Measurements from ENCODE around the gene EXOC3L4.

Gene EXOC3L4

DNA sequence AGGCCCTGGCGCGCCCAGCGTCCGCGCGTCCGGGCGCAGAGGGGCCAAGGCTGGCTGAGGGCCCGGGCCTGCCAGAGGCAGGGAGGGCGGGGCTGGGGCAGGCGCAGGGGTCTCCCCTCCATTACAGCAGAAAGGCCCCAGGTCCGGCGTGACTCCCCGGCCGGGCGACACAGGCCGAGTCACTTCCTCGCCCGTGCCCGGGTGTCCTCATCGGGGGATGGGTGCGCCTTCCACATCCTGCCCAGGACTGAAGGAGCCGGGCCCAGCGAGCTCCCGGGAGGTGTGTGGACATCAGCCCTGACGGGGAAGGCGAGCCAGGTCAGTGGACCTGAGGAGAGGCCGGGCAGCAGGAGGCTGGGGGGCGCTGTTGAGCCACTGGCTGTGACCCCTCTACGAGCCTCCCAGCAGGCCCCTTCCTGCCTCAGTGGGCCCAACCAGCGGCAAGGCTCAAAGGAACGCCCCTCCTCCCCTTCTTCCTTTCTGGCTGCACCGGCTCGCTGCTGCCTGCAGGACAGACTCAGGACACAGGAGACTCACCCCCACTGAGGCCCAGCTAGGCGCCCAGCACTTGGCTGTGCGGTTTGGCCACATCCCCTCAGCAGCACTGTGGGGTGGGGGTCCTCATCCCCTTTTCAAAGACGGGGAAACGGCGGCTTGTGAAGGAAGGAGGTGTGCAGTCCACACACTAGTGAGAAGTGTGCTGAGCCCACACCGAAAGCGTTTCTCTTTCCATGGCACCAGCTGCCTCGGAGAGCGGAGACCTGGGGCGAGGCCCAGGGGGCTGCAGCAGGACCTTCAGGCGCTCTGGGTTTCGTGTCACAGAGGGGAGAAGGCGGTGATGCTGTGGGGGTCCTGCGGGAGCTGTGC is 29.3 kb downstream of the EXOC3L4 start:
- peaks cover 52% of the 10 kb centered on the region for H3K4me1 ChIP-seq
- peak overlapping the region; percentile 83 for H3K4me3 ChIP-seq (ENCODE audit: low read depth, low read length)
- peak overlapping the region; percentile 73 for H2AFZ ChIP-seq
- TF ChIP-seq, protein P1, sequence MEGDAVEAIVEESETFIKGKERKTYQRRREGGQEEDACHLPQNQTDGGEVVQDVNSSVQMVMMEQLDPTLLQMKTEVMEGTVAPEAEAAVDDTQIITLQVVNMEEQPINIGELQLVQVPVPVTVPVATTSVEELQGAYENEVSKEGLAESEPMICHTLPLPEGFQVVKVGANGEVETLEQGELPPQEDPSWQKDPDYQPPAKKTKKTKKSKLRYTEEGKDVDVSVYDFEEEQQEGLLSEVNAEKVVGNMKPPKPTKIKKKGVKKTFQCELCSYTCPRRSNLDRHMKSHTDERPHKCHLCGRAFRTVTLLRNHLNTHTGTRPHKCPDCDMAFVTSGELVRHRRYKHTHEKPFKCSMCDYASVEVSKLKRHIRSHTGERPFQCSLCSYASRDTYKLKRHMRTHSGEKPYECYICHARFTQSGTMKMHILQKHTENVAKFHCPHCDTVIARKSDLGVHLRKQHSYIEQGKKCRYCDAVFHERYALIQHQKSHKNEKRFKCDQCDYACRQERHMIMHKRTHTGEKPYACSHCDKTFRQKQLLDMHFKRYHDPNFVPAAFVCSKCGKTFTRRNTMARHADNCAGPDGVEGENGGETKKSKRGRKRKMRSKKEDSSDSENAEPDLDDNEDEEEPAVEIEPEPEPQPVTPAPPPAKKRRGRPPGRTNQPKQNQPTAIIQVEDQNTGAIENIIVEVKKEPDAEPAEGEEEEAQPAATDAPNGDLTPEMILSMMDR (IDR thresholded peaks at IDR 0.05): peak; percentile 49
- no peaks in the 10 kb centered on the region for H3K9me3 ChIP-seq (ENCODE audit: control insufficient read depth, low read length)
- H3K79me2 ChIP-seq: peaks cover 3% of the 10 kb centered on the region
- H3K9ac ChIP-seq: peak overlapping the region; percentile 92
- H3K4me2 ChIP-seq (ENCODE audit: low read length): peak overlapping the region; percentile 99
- peak overlapping the region; percentile 89 for H3K27ac ChIP-seq
- no peaks in the 10 kb centered on the region for H3K27me3 ChIP-seq (ENCODE audit: control insufficient read depth, insufficient read depth, low read length)
- no peaks in the 10 kb centered on the region for H3K36me3 ChIP-seq (ENCODE audit: control insufficient read depth, insufficient read depth, low read length)

DNA sequence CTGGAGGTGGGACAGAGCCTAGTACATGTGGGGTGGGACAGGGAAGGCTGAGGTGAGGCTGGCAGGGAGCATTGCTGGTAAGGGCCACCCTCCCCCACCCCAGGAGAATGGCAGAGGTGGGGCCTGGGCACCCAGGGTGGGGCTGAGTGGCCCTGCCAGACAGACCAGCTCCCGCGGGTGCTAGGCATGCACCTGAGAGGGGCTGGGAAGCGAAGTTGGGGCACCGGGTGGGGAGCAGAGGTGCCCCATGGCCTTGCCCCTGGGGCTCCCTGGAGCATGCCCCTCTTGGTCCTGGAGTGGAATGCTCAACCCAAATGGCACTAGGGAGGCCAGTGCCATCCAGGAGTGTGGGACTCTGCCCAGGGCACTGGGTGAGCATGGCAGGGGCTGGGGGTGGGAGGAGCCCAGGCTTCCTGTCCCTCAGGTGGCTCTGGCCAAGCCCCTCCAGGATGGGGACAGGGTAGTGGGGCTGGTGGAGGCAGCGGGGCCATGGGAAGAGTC is 30.0 kb downstream of the EXOC3L4 start:
- Histone ChIP-seq H3K27ac (peak overlapping the region; percentile 89), H3K36me3 (ENCODE audit: control insufficient read depth, insufficient read depth, low read length) (no peaks in the 10 kb centered on the region), H3K4me1 (peaks cover 59% of the 10 kb centered on the region), H3K79me2 (peaks cover 3% of the 10 kb centered on the region), H3K4me2 (ENCODE audit: low read length) (peak overlapping the region; percentile 99), H2AFZ (no peak overlapping the region), H3K27me3 (ENCODE audit: control insufficient read depth, insufficient read depth, low read length) (no peaks in the 10 kb centered on the region), H3K4me3 (ENCODE audit: low read depth, low read length) (peak overlapping the region; percentile 83), H3K9ac (peak overlapping the region; percentile 16), H3K9me3 (ENCODE audit: control insufficient read depth, low read length) (no peaks in the 10 kb centered on the region)
- TF ChIP-seq, protein P1 (IDR thresholded peaks at IDR 0.05): no peak

DNA sequence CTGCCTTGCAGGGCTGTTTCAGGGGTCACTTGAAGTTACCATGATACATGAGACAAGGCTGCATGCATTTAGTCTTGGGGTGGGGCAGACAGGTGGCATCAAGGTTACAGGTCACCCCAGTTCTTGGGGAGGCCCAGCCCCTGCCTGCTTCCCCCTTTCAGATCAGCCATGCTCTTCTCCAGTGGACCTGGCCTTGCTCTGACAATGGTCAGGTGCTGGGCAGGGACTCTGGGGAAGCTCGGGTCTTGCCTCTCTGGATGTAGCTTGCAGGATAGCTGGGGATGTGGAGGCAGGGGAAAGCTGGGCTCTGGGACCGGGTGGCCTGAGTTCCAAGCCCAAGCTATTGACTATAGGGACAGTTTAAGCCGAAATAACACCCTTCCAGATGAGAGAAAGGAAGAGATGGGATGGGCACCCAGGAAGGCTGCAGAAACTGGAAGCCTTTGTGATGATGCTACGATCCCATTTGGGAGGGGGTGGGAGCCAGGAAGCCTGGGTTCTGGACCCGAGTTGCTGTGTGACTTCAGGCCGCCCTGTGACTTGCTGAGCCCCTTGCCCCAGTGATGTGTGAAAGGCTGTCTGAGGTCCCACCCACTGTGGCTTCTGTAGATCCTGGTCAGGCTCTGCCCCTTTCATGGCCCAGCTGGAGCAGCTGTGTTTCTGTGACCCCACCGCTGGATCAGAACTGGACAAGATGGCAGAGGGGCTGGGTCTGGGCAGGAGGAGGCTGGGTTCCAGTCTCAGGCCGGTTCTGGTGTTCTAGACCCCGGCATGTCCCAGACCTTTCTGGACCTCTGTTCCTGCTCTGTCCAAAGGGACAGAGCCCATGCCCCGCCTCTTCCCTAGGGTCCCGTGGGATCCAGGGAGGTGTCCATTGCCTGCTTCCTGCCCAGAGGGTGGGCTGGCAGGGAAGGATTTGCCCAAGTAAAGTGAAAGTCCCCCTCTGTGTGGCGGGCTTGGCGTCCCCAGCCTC is 30.9 kb downstream of the EXOC3L4 start:
- Histone ChIP-seq H2AFZ (no peak overlapping the region), H3K4me1 (peaks cover 61% of the 10 kb centered on the region), H3K79me2 (peaks cover 3% of the 10 kb centered on the region), H3K4me2 (ENCODE audit: low read length) (peak overlapping the region; percentile 99), H3K9ac (no peak overlapping the region), H3K9me3 (ENCODE audit: control insufficient read depth, low read length) (no peaks in the 10 kb centered on the region), H3K27me3 (ENCODE audit: control insufficient read depth, insufficient read depth, low read length) (no peaks in the 10 kb centered on the region), H3K36me3 (ENCODE audit: control insufficient read depth, insufficient read depth, low read length) (no peaks in the 10 kb centered on the region), H3K4me3 (ENCODE audit: low read depth, low read length) (no peak overlapping the region), H3K27ac (no peak overlapping the region)
- TF ChIP-seq, protein P1 (IDR thresholded peaks at IDR 0.05): no peak

DNA sequence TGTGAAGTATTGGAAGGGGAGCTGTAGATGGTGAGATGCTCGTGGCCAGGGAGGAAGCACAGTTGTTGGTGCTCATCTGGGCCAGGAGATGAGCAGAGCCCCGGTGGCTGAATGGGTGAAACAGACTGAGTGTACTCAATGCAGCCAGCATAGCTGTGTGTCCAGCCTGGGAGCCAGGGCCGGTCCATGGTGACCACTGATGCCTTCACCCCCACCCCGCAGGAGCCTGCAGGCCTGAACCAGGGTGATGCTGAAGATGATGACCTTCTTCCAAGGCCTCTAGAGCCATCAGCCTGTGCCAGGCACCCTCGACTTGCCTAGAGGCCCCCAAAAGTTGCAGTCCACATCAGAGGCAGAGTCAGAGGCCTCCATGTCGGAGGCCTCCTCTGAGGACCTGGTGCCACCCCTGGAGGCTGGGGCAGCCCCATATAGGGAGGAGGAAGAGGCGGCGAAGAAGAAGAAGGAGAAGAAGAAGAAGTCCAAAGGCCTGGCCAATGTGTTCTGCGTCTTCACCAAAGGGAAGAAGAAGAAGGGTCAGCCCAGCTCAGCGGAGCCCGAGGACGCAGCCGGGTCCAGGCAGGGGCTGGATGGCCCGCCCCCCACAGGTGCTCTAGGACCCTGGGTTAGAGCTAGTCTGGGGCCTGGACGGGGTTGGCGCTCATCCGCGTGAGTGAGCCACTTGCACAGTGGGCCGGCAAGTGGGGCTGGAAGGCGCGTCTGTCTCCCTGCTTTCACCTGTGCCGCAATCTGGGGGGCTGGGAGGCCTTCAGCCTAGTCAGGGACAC is 31.8 kb downstream of the EXOC3L4 start:
- H3K4me3 ChIP-seq (ENCODE audit: low read depth, low read length): no peak overlapping the region
- H3K36me3 ChIP-seq (ENCODE audit: control insufficient read depth, insufficient read depth, low read length): no peaks in the 10 kb centered on the region
- H3K27me3 ChIP-seq (ENCODE audit: control insufficient read depth, insufficient read depth, low read length): no peaks in the 10 kb centered on the region
- peaks cover 3% of the 10 kb centered on the region for H3K79me2 ChIP-seq
- no peaks in the 10 kb centered on the region for H3K9me3 ChIP-seq (ENCODE audit: control insufficient read depth, low read length)
- peaks cover 59% of the 10 kb centered on the region for H3K4me1 ChIP-seq
- TF ChIP-seq, protein P1 (IDR thresholded peaks at IDR 0.05): no peak
- H3K9ac ChIP-seq: no peak overlapping the region
- H3K27ac ChIP-seq: no peak overlapping the region
- peak overlapping the region; percentile 54 for H3K4me2 ChIP-seq (ENCODE audit: low read length)
- no peak overlapping the region for H2AFZ ChIP-seq
